SK-N-SH (cell line): ENCODE data around the gene MTHFD2L. TPM values are rescaled to one million over a fixed set of nuclear protein-coding genes. Genes with fewer than 3 reads are reported as not detected.

Source experiments
- CTCF ChIA-PET: fragments of 300-600, 350-600 bp; formaldehyde crosslinking; extraction: SDS; loops from one replicate; lab custom pipeline; 2021; lab: Yijun Ruan, JAX
- POLR2A ChIA-PET: fragments of 350-600 bp; sonication (Branson Sonifier 250); formaldehyde crosslinking; extraction: SDS; loops from one replicate; lab custom pipeline; 2020; ENCODE audit warnings: antibody characterized with exemption, inconsistent platforms; lab: Yijun Ruan, JAX
- DNase-seq: peaks from one replicate; pipeline ENCODE4 v3.0.0; 2012
- H2AFZ ChIP-seq: fragments of 200-600 bp; sonication (generic); 2 replicates; pipeline ENCODE4 v1.8.1; 2016; ENCODE audit warnings: antibody characterized with exemption, mild to moderate bottlenecking, low read depth
- H3F3A ChIP-seq: fragments of 200-600 bp; sonication (generic); replicated peaks from 2 replicates; pipeline ENCODE3; 2016; ENCODE audit warnings: antibody characterized with exemption, mild to moderate bottlenecking; ENCODE audit not compliant: insufficient read depth
- H3K27ac ChIP-seq, 2 experiments: fragments of 200-500 bp in 1 of 2; fragments of 200-600 bp in 1 of 2; sonication (Bioruptor generic) in 1 of 2; sonication (generic), shearing (Covaris generic) in 1 of 2; 2 replicates each; pipeline versions ENCODE4 v1.5.1 to v1.6.1; 2014 to 2016; ENCODE audit warnings: low read depth in 2 of 2, inconsistent platforms in 1 of 2, low read length in 1 of 2, mild to moderate bottlenecking in 1 of 2, mixed read lengths in 1 of 2
- H3K27me3 ChIP-seq: fragments of 200-600 bp; sonication (generic), shearing (Covaris generic); 2 replicates; pipeline ENCODE4 v1.6.1; 2016; ENCODE audit warnings: mixed run types; ENCODE audit not compliant: insufficient read depth
- H3K36me3 ChIP-seq, 2 experiments: fragments of 200-500 bp in 1 of 2; fragments of 200-600 bp in 1 of 2; sonication (Bioruptor generic) in 1 of 2; sonication (generic) in 1 of 2; replicated peaks in 1 of 2; 2 replicates each; pipeline versions ENCODE3 to v1.5.1; 2014 to 2016; ENCODE audit warnings: low read length in 1 of 2, mild to moderate bottlenecking in 1 of 2; ENCODE audit not compliant: insufficient read depth in 2 of 2, control insufficient read depth in 1 of 2
- H3K4me1 ChIP-seq, 2 experiments: fragments of 200-500 bp in 1 of 2; fragments of 200-600 bp in 1 of 2; sonication (Bioruptor generic) in 1 of 2; sonication (generic), shearing (Covaris generic) in 1 of 2; 2 replicates each; pipeline versions ENCODE4 v1.5.1 to v1.6.1; 2014 to 2016; ENCODE audit warnings: low read depth in 1 of 2, low read length in 1 of 2, mixed run types in 1 of 2; ENCODE audit not compliant: insufficient read depth in 2 of 2, control insufficient read depth in 1 of 2
- H3K4me2 ChIP-seq: fragments of 200-600 bp; sonication (generic), shearing (Covaris generic); 2 replicates; pipeline ENCODE4 v1.6.1; 2017; ENCODE audit warnings: mixed run types
- H3K4me3 ChIP-seq, 2 experiments: fragments of 200-500 bp in 1 of 2; fragments of 200-600 bp in 1 of 2; sonication (Bioruptor generic) in 1 of 2; sonication (generic), shearing (Covaris generic) in 1 of 2; 2 replicates each; pipeline versions ENCODE4 v1.5.1 to v1.8.1; 2014 to 2016; ENCODE audit warnings: low read depth in 2 of 2, inconsistent platforms in 1 of 2, low read length in 1 of 2, mild to moderate bottlenecking in 1 of 2, mixed read lengths in 1 of 2, moderate library complexity in 1 of 2
- H3K79me2 ChIP-seq: fragments of 200-600 bp; sonication (generic); 2 replicates; pipeline ENCODE4 v1.8.1; 2017; ENCODE audit warnings: mild to moderate bottlenecking; ENCODE audit not compliant: insufficient read depth
- H3K9ac ChIP-seq: fragments of 200-600 bp; sonication (generic); 2 replicates; pipeline ENCODE4 v1.6.1; 2017; ENCODE audit warnings: mixed run types
- H3K9me2 ChIP-seq: fragments of 200-600 bp; sonication (generic); 2 replicates; pipeline ENCODE4 v1.6.1; 2017; ENCODE audit warnings: mixed run types
- H3K9me3 ChIP-seq: fragments of 200-600 bp; sonication (generic); 2 replicates; pipeline ENCODE4 v1.6.1; 2017; ENCODE audit warnings: mixed run types, mild to moderate bottlenecking, moderate library complexity
- H4K20me1 ChIP-seq: fragments of 200-600 bp; sonication (generic); 2 replicates; pipeline ENCODE4 v1.6.1; 2017; ENCODE audit warnings: mild to moderate bottlenecking, mixed run types; ENCODE audit not compliant: insufficient read depth
- CHD2 ChIP-seq: fragments of 150-350 bp; IDR thresholded peaks from 2 replicates; pipeline ENCODE4 v1.6.1; 2018; ENCODE audit warnings: low read length; ENCODE audit not compliant: partially characterized antibody
- CTCF ChIP-seq: fragments of 200-600 bp; sonication (generic); IDR thresholded peaks from 2 replicates; pipeline ENCODE4 v1.6.1; 2017; ENCODE audit warnings: antibody characterized with exemption, mild to moderate bottlenecking, moderate library complexity
- FOSL2 ChIP-seq: IDR thresholded peaks from 2 replicates; pipeline ENCODE4 v1.4.0; 2012; ENCODE audit warnings: low read depth, mild to moderate bottlenecking, moderate library complexity, borderline replicate concordance
- FOXJ3 ChIP-seq: sonication (generic); formaldehyde crosslinking; IDR thresholded peaks from 2 replicates; pipeline ENCODE4 v1.5.1; 2020; ENCODE audit warnings: mild to moderate bottlenecking, missing genetic modification reagents
- GABPA ChIP-seq: IDR thresholded peaks from 2 replicates; pipeline ENCODE4 v1.4.0; 2012; ENCODE audit warnings: low read depth, mild to moderate bottlenecking
- JUND ChIP-seq: IDR thresholded peaks from 2 replicates; pipeline ENCODE4 v1.4.0; 2012
- MAX ChIP-seq: IDR thresholded peaks from 2 replicates; pipeline ENCODE4 v1.4.0; 2012; ENCODE audit warnings: low read depth
- MEF2A ChIP-seq: IDR thresholded peaks from 2 replicates; pipeline ENCODE4 v1.4.0; 2012; ENCODE audit warnings: low read depth, borderline replicate concordance
- MXI1 ChIP-seq: IDR thresholded peaks from 2 replicates; pipeline ENCODE4 v1.6.1; 2012; ENCODE audit warnings: mild to moderate bottlenecking, low read depth, low read length, improper control_type of control experiment
- NFIC ChIP-seq: IDR thresholded peaks from 2 replicates; pipeline ENCODE4 v1.4.0; 2012; ENCODE audit warnings: borderline replicate concordance
- NRF1 ChIP-seq: IDR thresholded peaks from 2 replicates; pipeline ENCODE4 v1.6.1; 2012; ENCODE audit warnings: low read depth, mild to moderate bottlenecking, low read length
- PBX3 ChIP-seq: IDR thresholded peaks from 2 replicates; pipeline ENCODE4; 2012
- REST ChIP-seq: IDR thresholded peaks from 2 replicates; pipeline ENCODE4 v1.6.1; 2012; ENCODE audit warnings: mild to moderate bottlenecking, low read depth, low read length, moderate library complexity
- RXRA ChIP-seq: IDR thresholded peaks from 2 replicates; pipeline ENCODE4 v1.4.0; 2012; ENCODE audit warnings: low read depth, mild to moderate bottlenecking, borderline replicate concordance
- SMC3 ChIP-seq: IDR thresholded peaks from 2 replicates; pipeline ENCODE4 v1.6.1; 2012; ENCODE audit warnings: low read depth, low read length, improper control_type of control experiment
- TAF1 ChIP-seq: IDR thresholded peaks from 2 replicates; pipeline ENCODE4 v1.6.1; 2012; ENCODE audit warnings: low read depth, mild to moderate bottlenecking, low read length, moderate library complexity, borderline replicate concordance
- TCF12 ChIP-seq: IDR thresholded peaks from 2 replicates; pipeline ENCODE4 v1.4.0; 2012
- TEAD4 ChIP-seq: IDR thresholded peaks from 2 replicates; pipeline ENCODE4 v1.4.0; 2012; ENCODE audit warnings: mild to moderate bottlenecking, borderline replicate concordance; ENCODE audit not compliant: insufficient read depth
- YY1 ChIP-seq: IDR thresholded peaks from 2 replicates; pipeline ENCODE4 v1.4.0; 2012; ENCODE audit warnings: low read depth, mild to moderate bottlenecking
- WGBS: methylation state at CpG from one replicate; pipeline ENCODE4 v1.1.6; 2017; ENCODE audit warnings: low lambda C conversion rate; 5-methylcytosine and 5-hydroxymethylcytosine counted together
- polyA plus RNA-seq, 3 experiments: library from polyadenylated mRNA; depleted of rRNA; stranded (reverse); fragments of >200 nt; gene quantifications; 2 replicates each; pipeline ENCODE4 v1.2.3, GENCODE V29; 2012

The MTHFD2L gene
- polyA plus RNA-seq, 1 of the 3 experiments (the other 2 are of a cell fraction), result 4.8 TPM

GRCh38 chr4:74174941-74175340, 17.0 kb downstream of the MTHFD2L start:
- CTCF ChIA-PET, result interaction anchor here (1.2 to 1.9 kb wide), 2 partner anchors 14 to 48 kb away, joined by 5 to 10 read pairs; no protein-coding TSS in a partner anchor
- H3K4me3 ChIP-seq, result no peak overlapping the region
- H3K9me2 ChIP-seq, result no peaks in the 10 kb centered on the region
- H3K27ac ChIP-seq, result no peak overlapping the region
- no peak for TF ChIP-seq JUND
- TF ChIP-seq TAF1, result no peak
- H2AFZ ChIP-seq, result no peak overlapping the region
- no peaks in the 10 kb centered on the region for H3K27me3 ChIP-seq
- H3F3A ChIP-seq, result no peaks in the 10 kb centered on the region
- POLR2A ChIA-PET, result no interaction called here
- peaks cover 0 to 2% of the 10 kb centered on the region in 2 experiments for H3K36me3 ChIP-seq
- no peak overlapping the region for H3K9ac ChIP-seq
- no peaks in the 10 kb centered on the region for H4K20me1 ChIP-seq
- H3K9me3 ChIP-seq, result no peaks in the 10 kb centered on the region
- DNase-seq, result no peak
- no peaks in the 10 kb centered on the region for H3K4me1 ChIP-seq
- no peak overlapping the region for H3K4me2 ChIP-seq
- WGBS, result 93% methylated on average over 2 of the region's 2 CpGs
- H3K79me2 ChIP-seq, result no peaks in the 10 kb centered on the region

GRCh38 chr4:74175379-74175778, 17.5 kb downstream of the MTHFD2L start:
- Histone ChIP-seq H3K4me3 (no peak overlapping the region), H3K4me2 (no peak overlapping the region), H3K79me2 (no peaks in the 10 kb centered on the region), H4K20me1 (no peaks in the 10 kb centered on the region), H3F3A (no peaks in the 10 kb centered on the region), H3K9me2 (no peaks in the 10 kb centered on the region), H2AFZ (no peak overlapping the region), H3K9me3 (no peaks in the 10 kb centered on the region), H3K27me3 (no peaks in the 10 kb centered on the region), H3K4me1 (no peaks in the 10 kb centered on the region), H3K9ac (no peak overlapping the region), H3K36me3 (peaks cover 0 to 2% of the 10 kb centered on the region in 2 experiments), H3K27ac (no peak overlapping the region)
- 58% methylated on average over 1 of the region's 1 CpG for WGBS
- no peak for DNase-seq
- ChIA-PET POLR2A (no interaction called here), CTCF (interaction anchor here (1.2 to 1.9 kb wide), 2 partner anchors 14 to 48 kb away, joined by 5 to 10 read pairs; no protein-coding TSS in a partner anchor)
- TF ChIP-seq FOSL2 (no peak), CHD2 (no peak), NFIC (no peak), PBX3 (no peak), MXI1 (no peak), NRF1 (no peak), MEF2A (no peak), TCF12 (no peak), REST (no peak), FOXJ3 (CRISPR knock-in tag) (no peak), CTCF (no peak), JUND (no peak), RXRA (no peak), YY1 (no peak), MAX (no peak), TEAD4 (no peak), GABPA (no peak), SMC3 (no peak)
